Endothelial cell (in vitro differentiated cells): ENCODE measurements around the gene PAM. TPM values are rescaled to one million over a fixed set of nuclear protein-coding genes. Genes with fewer than 3 reads are reported as not detected.

Experiments
- DNase-seq: peaks from one replicate; pipeline ENCODE4 v3.0.0; 2021; ENCODE audit warnings: low spot score
- H3K27ac Mint-ChIP-seq: one replicate; pipeline ENCODE4 v1.8.0; 2021; ENCODE audit warnings: mixed read lengths, inconsistent platforms; ENCODE audit not compliant: unreplicated experiment
- H3K27me3 Mint-ChIP-seq: one replicate; pipeline ENCODE4 v1.8.0; 2021; ENCODE audit warnings: mild to moderate bottlenecking, moderate library complexity, mixed read lengths, inconsistent platforms; ENCODE audit not compliant: unreplicated experiment
- H3K36me3 Mint-ChIP-seq: one replicate; pipeline ENCODE4 v1.8.0; 2021; ENCODE audit warnings: mild to moderate bottlenecking, low read depth, mixed read lengths, inconsistent platforms; ENCODE audit not compliant: unreplicated experiment
- H3K4me1 Mint-ChIP-seq: one replicate; pipeline ENCODE4 v1.8.0; 2021; ENCODE audit warnings: mild to moderate bottlenecking, mixed read lengths, inconsistent platforms; ENCODE audit not compliant: unreplicated experiment
- H3K4me3 Mint-ChIP-seq: one replicate; pipeline ENCODE4 v1.8.0; 2021; ENCODE audit warnings: mild to moderate bottlenecking, mixed read lengths, inconsistent platforms; ENCODE audit not compliant: unreplicated experiment
- H3K9me3 Mint-ChIP-seq: one replicate; pipeline ENCODE4 v1.8.0; 2021; ENCODE audit warnings: mixed read lengths, inconsistent platforms; ENCODE audit not compliant: unreplicated experiment
- CTCF ChIP-seq: fragments of 200-600 bp; sonication (generic); IDR thresholded peaks from one replicate; pipeline ENCODE4 v1.5.0; 2021; ENCODE audit warnings: antibody characterized with exemption; ENCODE audit not compliant: unreplicated experiment
- total RNA-seq: library from RNA; stranded (reverse); fragmentation: NEBNext Ultra II Directional; extraction: Animal tissue kit (Norgen Biotek cat#: 25700); gene quantifications from one replicate; pipeline ENCODE4 v1.2.1, GENCODE V29; 2021; ENCODE audit not compliant: unreplicated experiment

The PAM gene
- total RNA-seq, 1 donor from 2014 or later: 255 TPM

- H3K36me3 Mint-ChIP-seq: peaks cover 16% of the 10 kb centered on the region
- TF ChIP-seq CTCF: no peak
- H3K27ac Mint-ChIP-seq: no peak overlapping the region
- no peaks in the 10 kb centered on the region for H3K4me1 Mint-ChIP-seq
- no peaks in the 10 kb centered on the region for H3K27me3 Mint-ChIP-seq
- no peaks in the 10 kb centered on the region for H3K9me3 Mint-ChIP-seq
- DNase-seq: no peak
- no peak overlapping the region for H3K4me3 Mint-ChIP-seq
These were observed 251.8 kb downstream of the PAM start for GRCh38 chr5:103006921-103007320.

- Mint-ChIP-seq H3K27me3 (no peaks in the 10 kb centered on the region), H3K36me3 (peaks cover 28% of the 10 kb centered on the region), H3K4me3 (no peak overlapping the region), H3K9me3 (no peaks in the 10 kb centered on the region), H3K4me1 (peaks cover 2% of the 10 kb centered on the region), H3K27ac (no peak overlapping the region)
- no peak for DNase-seq
- TF ChIP-seq CTCF: no peak
These were observed 255.1 kb downstream of the PAM start for GRCh38 chr5:103010168-103010567.

DNA sequence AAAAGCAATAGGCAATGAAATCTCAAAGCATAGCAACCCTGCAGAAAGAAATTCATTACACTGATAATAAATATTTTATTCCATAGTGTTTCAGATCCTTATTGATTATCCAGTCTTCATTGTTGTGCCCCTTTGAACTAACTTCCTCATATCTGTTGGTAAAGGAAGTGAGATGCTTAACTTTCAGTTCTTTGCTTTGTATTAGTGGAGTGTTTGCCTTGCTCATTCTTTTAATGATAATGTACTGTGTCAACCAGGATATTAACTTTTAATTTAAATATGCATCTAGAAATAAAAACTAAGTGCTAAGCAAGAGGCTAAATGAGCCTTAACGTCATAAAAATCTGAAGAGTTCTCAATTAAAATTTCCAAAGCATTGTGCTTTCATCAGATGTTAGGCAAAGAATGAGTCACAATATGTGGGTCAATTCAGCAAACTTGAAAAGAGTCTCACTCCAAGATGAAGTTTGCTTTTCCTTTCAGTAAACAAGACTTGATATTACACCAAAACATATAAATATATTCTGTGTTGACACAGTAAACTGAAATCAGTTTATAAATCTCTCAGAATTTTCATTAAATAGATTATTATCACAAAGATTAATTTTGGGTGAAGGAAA is 258.9 kb downstream of the PAM start:
- Mint-ChIP-seq H3K9me3 (no peaks in the 10 kb centered on the region), H3K4me3 (no peak overlapping the region), H3K4me1 (peaks cover 6% of the 10 kb centered on the region), H3K36me3 (peaks cover 20% of the 10 kb centered on the region), H3K27ac (no peak overlapping the region), H3K27me3 (no peaks in the 10 kb centered on the region)
- TF ChIP-seq CTCF: no peak
- no peak for DNase-seq

DNA sequence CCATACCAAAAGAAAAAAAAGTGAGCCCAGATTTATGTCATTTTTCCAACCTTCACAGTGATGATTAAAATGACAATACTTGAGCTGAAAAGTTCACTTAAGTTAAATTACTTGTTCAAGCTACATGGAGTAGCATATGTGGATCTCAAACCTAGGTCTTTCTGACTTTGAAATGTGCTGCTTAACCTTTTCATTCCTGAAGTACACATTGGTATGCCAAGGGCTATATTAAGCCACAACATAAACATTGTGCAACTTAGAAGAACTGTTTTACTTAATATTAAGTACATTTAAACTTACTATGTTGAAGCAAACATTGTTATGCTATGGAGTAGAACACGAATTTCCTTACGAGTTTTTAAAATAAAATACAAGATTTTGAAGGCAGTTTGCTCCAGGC is 259.9 kb downstream of the PAM start:
- Mint-ChIP-seq H3K27me3 (no peaks in the 10 kb centered on the region), H3K36me3 (peaks cover 20% of the 10 kb centered on the region), H3K27ac (no peak overlapping the region), H3K4me3 (no peak overlapping the region), H3K4me1 (peaks cover 6% of the 10 kb centered on the region), H3K9me3 (no peaks in the 10 kb centered on the region)
- no peak for DNase-seq
- TF ChIP-seq CTCF: no peak

GRCh38 chr5:103016167-103016566 is 261.1 kb downstream of the PAM start:
- Mint-ChIP-seq H3K9me3 (no peaks in the 10 kb centered on the region), H3K27ac (no peak overlapping the region), H3K27me3 (no peaks in the 10 kb centered on the region), H3K4me1 (peaks cover 6% of the 10 kb centered on the region), H3K36me3 (peaks cover 19% of the 10 kb centered on the region), H3K4me3 (no peak overlapping the region)
- no peak for TF ChIP-seq CTCF
- DNase-seq: no peak
